ENCODE measurements around the gene SOX5. TPM values are rescaled to one million over a fixed set of nuclear protein-coding genes. Genes with fewer than 3 reads are reported as not detected.
"Not testable (repeated sequence)": the region's sequence is repeated elsewhere in the genome, so short reads cannot be mapped to it uniquely, and the experiment has no call there.

SOX5 gene
- polyA plus RNA-seq, 4 donors = 0.81 to 5.1 (median 1.3) TPM; not detected in 1

GRCh38 chr12:23523339-23523738, 426.1 kb downstream of the SOX5 start:
- Histone ChIP-seq H3K4me1 (ENCODE audit: control insufficient read depth in 3 of 3, insufficient read depth in 2 of 3, low read depth in 1 of 3, low read length in 2 of 3) (no peaks in the 10 kb centered on the region), H3K36me3 (ENCODE audit: control insufficient read depth in 3 of 3, insufficient read depth in 2 of 3, low read depth in 1 of 3, low read length in 3 of 3) (no peaks in the 10 kb centered on the region), H3K4me3 (ENCODE audit: low read depth in 1 of 3, low read length in 3 of 3) (no peak overlapping the region), H3K27me3 (ENCODE audit: control insufficient read depth in 3 of 3, insufficient read depth in 3 of 3, low read length in 3 of 3) (no peaks in the 10 kb centered on the region), H3K27ac (ENCODE audit: low read depth in 1 of 3, low read length in 2 of 3) (no peak overlapping the region), H3K9me3 (ENCODE audit: control insufficient read depth in 2 of 2, insufficient read depth in 1 of 2, low read depth in 1 of 2, low read length in 1 of 2) (peaks cover 0 to 5% of the 10 kb centered on the region in 2 donors)
- FAIRE-seq = no peak
- no peak for DNase-seq
- WGBS, 3 donors = 85 to 91% (median 89%) methylated on average over 2 of the region's 2 CpGs

- not testable (repeated sequence) for FAIRE-seq; H3K4me3 ChIP-seq (ENCODE audit: low read depth in 1 of 3, low read length in 3 of 3); DNase-seq; H3K36me3 ChIP-seq (ENCODE audit: control insufficient read depth in 3 of 3, insufficient read depth in 2 of 3, low read depth in 1 of 3, low read length in 3 of 3); H3K9me3 ChIP-seq (ENCODE audit: control insufficient read depth in 2 of 2, insufficient read depth in 1 of 2, low read depth in 1 of 2, low read length in 1 of 2); H3K27me3 ChIP-seq (ENCODE audit: control insufficient read depth in 3 of 3, insufficient read depth in 3 of 3, low read length in 3 of 3); H3K27ac ChIP-seq (ENCODE audit: low read depth in 1 of 3, low read length in 2 of 3); H3K4me1 ChIP-seq (ENCODE audit: control insufficient read depth in 3 of 3, insufficient read depth in 2 of 3, low read depth in 1 of 3, low read length in 2 of 3)
- 72 to 91% (median 80%) methylated on average over 1 of the region's 1 CpG for WGBS, 3 donors
Measured at GRCh38 chr12:23519444-23519843, 430.0 kb downstream of the SOX5 start.

- not testable (repeated sequence) for DNase-seq; H3K27ac ChIP-seq (ENCODE audit: low read depth in 1 of 3, low read length in 2 of 3); H3K9me3 ChIP-seq (ENCODE audit: control insufficient read depth in 2 of 2, insufficient read depth in 1 of 2, low read depth in 1 of 2, low read length in 1 of 2); FAIRE-seq; H3K36me3 ChIP-seq (ENCODE audit: control insufficient read depth in 3 of 3, insufficient read depth in 2 of 3, low read depth in 1 of 3, low read length in 3 of 3); H3K4me1 ChIP-seq (ENCODE audit: control insufficient read depth in 3 of 3, insufficient read depth in 2 of 3, low read depth in 1 of 3, low read length in 2 of 3); H3K27me3 ChIP-seq (ENCODE audit: control insufficient read depth in 3 of 3, insufficient read depth in 3 of 3, low read length in 3 of 3); H3K4me3 ChIP-seq (ENCODE audit: low read depth in 1 of 3, low read length in 3 of 3)
- WGBS, 3 donors = 79 to 87% (median 86%) methylated on average over 6 of the region's 6 CpGs
Measured at GRCh38 chr12:23515785-23516184, 433.7 kb downstream of the SOX5 start.

- no peaks in the 10 kb centered on the region for H3K9me3 ChIP-seq (ENCODE audit: control insufficient read depth in 2 of 2, insufficient read depth in 1 of 2, low read depth in 1 of 2, low read length in 1 of 2)
- no peak overlapping the region for H3K27ac ChIP-seq (ENCODE audit: low read depth in 1 of 3, low read length in 2 of 3)
- H3K4me1 ChIP-seq (ENCODE audit: control insufficient read depth in 3 of 3, insufficient read depth in 2 of 3, low read depth in 1 of 3, low read length in 2 of 3) = no peaks in the 10 kb centered on the region
- 78 to 87% (median 83%) methylated on average over 8 of the region's 8 CpGs for WGBS, 3 donors
- DNase-seq (no peak), FAIRE-seq (no peak)
- no peak overlapping the region for H3K4me3 ChIP-seq (ENCODE audit: low read depth in 1 of 3, low read length in 3 of 3)
- no peaks in the 10 kb centered on the region for H3K36me3 ChIP-seq (ENCODE audit: control insufficient read depth in 3 of 3, insufficient read depth in 2 of 3, low read depth in 1 of 3, low read length in 3 of 3)
- no peaks in the 10 kb centered on the region for H3K27me3 ChIP-seq (ENCODE audit: control insufficient read depth in 3 of 3, insufficient read depth in 3 of 3, low read length in 3 of 3)
Measured at GRCh38 chr12:23510484-23510883, 439.0 kb downstream of the SOX5 start.

- 69 to 77% (median 72%) methylated on average over 8 of the region's 8 CpGs for WGBS, 3 donors
- H3K36me3 ChIP-seq (ENCODE audit: control insufficient read depth in 3 of 3, insufficient read depth in 2 of 3, low read depth in 1 of 3, low read length in 3 of 3); H3K9me3 ChIP-seq (ENCODE audit: control insufficient read depth in 2 of 2, insufficient read depth in 1 of 2, low read depth in 1 of 2, low read length in 1 of 2); DNase-seq; H3K4me3 ChIP-seq (ENCODE audit: low read depth in 1 of 3, low read length in 3 of 3); H3K4me1 ChIP-seq (ENCODE audit: control insufficient read depth in 3 of 3, insufficient read depth in 2 of 3, low read depth in 1 of 3, low read length in 2 of 3); H3K27ac ChIP-seq (ENCODE audit: low read depth in 1 of 3, low read length in 2 of 3); FAIRE-seq; H3K27me3 ChIP-seq (ENCODE audit: control insufficient read depth in 3 of 3, insufficient read depth in 3 of 3, low read length in 3 of 3): not testable (repeated sequence)
Measured at GRCh38 chr12:23509832-23510231, 439.6 kb downstream of the SOX5 start.

GRCh38 chr12:23507785-23508184, 441.7 kb downstream of the SOX5 start:
- not testable (repeated sequence) for H3K36me3 ChIP-seq (ENCODE audit: control insufficient read depth in 3 of 3, insufficient read depth in 2 of 3, low read depth in 1 of 3, low read length in 3 of 3); H3K9me3 ChIP-seq (ENCODE audit: control insufficient read depth in 2 of 2, insufficient read depth in 1 of 2, low read depth in 1 of 2, low read length in 1 of 2); H3K4me3 ChIP-seq (ENCODE audit: low read depth in 1 of 3, low read length in 3 of 3); H3K27ac ChIP-seq (ENCODE audit: low read depth in 1 of 3, low read length in 2 of 3); FAIRE-seq; H3K27me3 ChIP-seq (ENCODE audit: control insufficient read depth in 3 of 3, insufficient read depth in 3 of 3, low read length in 3 of 3); DNase-seq; H3K4me1 ChIP-seq (ENCODE audit: control insufficient read depth in 3 of 3, insufficient read depth in 2 of 3, low read depth in 1 of 3, low read length in 2 of 3)
- WGBS, 3 donors = 89 to 91% (median 90%) methylated on average over 4 of the region's 4 CpGs

- FAIRE-seq; DNase-seq; H3K4me1 ChIP-seq (ENCODE audit: control insufficient read depth in 3 of 3, insufficient read depth in 2 of 3, low read depth in 1 of 3, low read length in 2 of 3); H3K36me3 ChIP-seq (ENCODE audit: control insufficient read depth in 3 of 3, insufficient read depth in 2 of 3, low read depth in 1 of 3, low read length in 3 of 3); H3K27ac ChIP-seq (ENCODE audit: low read depth in 1 of 3, low read length in 2 of 3); H3K27me3 ChIP-seq (ENCODE audit: control insufficient read depth in 3 of 3, insufficient read depth in 3 of 3, low read length in 3 of 3); H3K9me3 ChIP-seq (ENCODE audit: control insufficient read depth in 2 of 2, insufficient read depth in 1 of 2, low read depth in 1 of 2, low read length in 1 of 2); H3K4me3 ChIP-seq (ENCODE audit: low read depth in 1 of 3, low read length in 3 of 3): not testable (repeated sequence)
- 60% methylated on average over 1 of the region's 1 CpG; no CpG with 5 or more reads in 2 of the 3 donors for WGBS, 3 donors
Measured at GRCh38 chr12:23505736-23506135, 443.7 kb downstream of the SOX5 start.

- 47 to 67% (median 65%) methylated on average over 4 of the region's 4 CpGs for WGBS, 3 donors
- Histone ChIP-seq H3K4me1 (ENCODE audit: control insufficient read depth in 3 of 3, insufficient read depth in 2 of 3, low read depth in 1 of 3, low read length in 2 of 3) (no peaks in the 10 kb centered on the region), H3K36me3 (ENCODE audit: control insufficient read depth in 3 of 3, insufficient read depth in 2 of 3, low read depth in 1 of 3, low read length in 3 of 3) (no peaks in the 10 kb centered on the region), H3K27ac (ENCODE audit: low read depth in 1 of 3, low read length in 2 of 3) (no peak overlapping the region), H3K27me3 (ENCODE audit: control insufficient read depth in 3 of 3, insufficient read depth in 3 of 3, low read length in 3 of 3) (no peaks in the 10 kb centered on the region), H3K4me3 (ENCODE audit: low read depth in 1 of 3, low read length in 3 of 3) (no peak overlapping the region), H3K9me3 (ENCODE audit: control insufficient read depth in 2 of 2, insufficient read depth in 1 of 2, low read depth in 1 of 2, low read length in 1 of 2) (no peaks in the 10 kb centered on the region)
- DNase-seq = no peak
- FAIRE-seq = no peak
Measured at GRCh38 chr12:23504641-23505399, 444.6 kb downstream of the SOX5 start.

GRCh38 chr12:23504043-23504442, 445.4 kb downstream of the SOX5 start:
- WGBS, 3 donors = 58 to 82% (median 71%) methylated on average over 2 of the region's 2 CpGs
- DNase-seq = no peak
- no peak for FAIRE-seq
- no peaks in the 10 kb centered on the region for H3K27me3 ChIP-seq (ENCODE audit: control insufficient read depth in 3 of 3, insufficient read depth in 3 of 3, low read length in 3 of 3)
- peaks cover 0 to 3% of the 10 kb centered on the region in 2 donors for H3K9me3 ChIP-seq (ENCODE audit: control insufficient read depth in 2 of 2, insufficient read depth in 1 of 2, low read depth in 1 of 2, low read length in 1 of 2)
- H3K4me3 ChIP-seq (ENCODE audit: low read depth in 1 of 3, low read length in 3 of 3) = no peak overlapping the region
- H3K4me1 ChIP-seq (ENCODE audit: control insufficient read depth in 3 of 3, insufficient read depth in 2 of 3, low read depth in 1 of 3, low read length in 2 of 3) = no peaks in the 10 kb centered on the region
- H3K27ac ChIP-seq (ENCODE audit: low read depth in 1 of 3, low read length in 2 of 3) = no peak overlapping the region
- no peaks in the 10 kb centered on the region for H3K36me3 ChIP-seq (ENCODE audit: control insufficient read depth in 3 of 3, insufficient read depth in 2 of 3, low read depth in 1 of 3, low read length in 3 of 3)
